Upper lobe of right lung (tissue), 1 donor: ENCODE measurements around the gene ARHGEF17. TPM values are rescaled to one million over a fixed set of nuclear protein-coding genes. Genes with fewer than 3 reads are reported as not detected.
"Not testable (repeated sequence)": the region's sequence is repeated elsewhere in the genome, so short reads cannot be mapped to it uniquely, and the experiment has no call there.

ENCODE experiments used
- ATAC-seq: fragments of 200-7000 bp; cut with Tn5 transposase; one replicate; pipeline ENCODE4 v1.9.1; 2020; ENCODE audit warnings: mild to moderate bottlenecking, moderate library complexity
- DNase-seq: peaks from one replicate; pipeline ENCODE4 v3.0.0-alpha.2; 2020
- H3K27ac ChIP-seq: fragments of 200-600 bp; one replicate; pipeline ENCODE4 v1.8.0; 2022
- H3K27me3 ChIP-seq: fragments of 200-600 bp; one replicate; pipeline ENCODE4 v1.8.0; 2022; ENCODE audit warnings: mild to moderate bottlenecking
- H3K36me3 ChIP-seq: fragments of 200-600 bp; one replicate; pipeline ENCODE4 v1.8.0; 2022
- H3K4me1 ChIP-seq: fragments of 200-600 bp; one replicate; pipeline ENCODE4 v1.8.0; 2022
- H3K4me3 ChIP-seq: fragments of 200-600 bp; one replicate; pipeline ENCODE4 v1.8.0; 2022; ENCODE audit warnings: mild to moderate bottlenecking
- H3K9me3 ChIP-seq: fragments of 200-600 bp; one replicate; pipeline ENCODE4 v1.8.0; 2022
- CTCF ChIP-seq: fragments of 200-600 bp; IDR thresholded peaks from one replicate; pipeline ENCODE4 v1.8.0; 2022; ENCODE audit warnings: antibody characterized with exemption
- intact Hi-C: fragments of 100-400 bp; cut with DNase I; formaldehyde crosslinking; loops from one replicate; pipeline ENCODE4 v1.11.0; 2022
- total RNA-seq: library from RNA; stranded (reverse); fragmentation: NEBNext Ultra II Directional; extraction: Animal tissue kit (Norgen Biotek cat#: 25700); gene quantifications from one replicate; pipeline ENCODE4 v1.2.1, GENCODE V29; 2021
- donor health status: DM: no; HTN: yes; CAD: no; lungs with severe emphysema.

Gene ARHGEF17
- total RNA-seq, 1 donor from 2014 or later, result 74.5 TPM

- peak within 1 kb of the TSS; percentile 31 for H3K4me3 ChIP-seq
- H3K36me3 ChIP-seq, result no peaks in the 10 kb centered on the region
- H3K4me1 ChIP-seq, result peaks cover 25% of the 10 kb centered on the region
- DNase-seq (peak; percentile 67), ATAC-seq (peak; percentile 72)
- H3K9me3 ChIP-seq, result no peaks in the 10 kb centered on the region
- intact Hi-C loops, result no loop called here
- TF ChIP-seq CTCF, result no peak
- H3K27ac ChIP-seq, result no peak within 1 kb of the TSS
- H3K27me3 ChIP-seq, result no peaks in the 10 kb centered on the region
Observed at GRCh38 chr11:73271936-73272679, 36.0 kb upstream of the ARHGEF17 start, which contains the start of gene P2RY6. P2RY6 (plus strand) TSS chr11:73272338; CDS start chr11:73296519, 24,181 bp downstream.

DNA sequence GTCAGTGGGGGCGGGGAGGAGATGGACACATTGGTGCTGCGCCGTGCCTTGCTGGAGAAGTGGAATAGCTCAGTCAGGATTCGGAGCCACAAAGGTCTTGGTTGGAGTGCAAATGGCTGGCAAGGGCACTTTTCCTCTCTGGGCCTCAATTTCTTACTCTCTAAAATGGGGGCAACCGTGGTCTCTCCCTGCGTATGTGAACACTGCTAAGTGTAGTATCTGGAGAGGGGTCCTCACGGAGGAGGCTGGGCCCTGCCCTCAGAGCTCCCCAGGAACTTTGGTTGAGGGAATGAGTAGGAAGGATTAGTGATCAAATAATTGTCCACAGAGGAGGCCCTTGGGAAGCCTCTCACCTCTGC, 35.4 kb upstream of the ARHGEF17 start:
- no peak for ATAC-seq
- TF ChIP-seq CTCF, result no peak
- Histone ChIP-seq H3K9me3 (no peaks in the 10 kb centered on the region), H3K27ac (no peak overlapping the region), H3K4me3 (peak overlapping the region; percentile 31), H3K36me3 (no peaks in the 10 kb centered on the region), H3K4me1 (peaks cover 25% of the 10 kb centered on the region), H3K27me3 (no peaks in the 10 kb centered on the region)
- intact Hi-C loops, result no loop called here
- no peak for DNase-seq

DNA sequence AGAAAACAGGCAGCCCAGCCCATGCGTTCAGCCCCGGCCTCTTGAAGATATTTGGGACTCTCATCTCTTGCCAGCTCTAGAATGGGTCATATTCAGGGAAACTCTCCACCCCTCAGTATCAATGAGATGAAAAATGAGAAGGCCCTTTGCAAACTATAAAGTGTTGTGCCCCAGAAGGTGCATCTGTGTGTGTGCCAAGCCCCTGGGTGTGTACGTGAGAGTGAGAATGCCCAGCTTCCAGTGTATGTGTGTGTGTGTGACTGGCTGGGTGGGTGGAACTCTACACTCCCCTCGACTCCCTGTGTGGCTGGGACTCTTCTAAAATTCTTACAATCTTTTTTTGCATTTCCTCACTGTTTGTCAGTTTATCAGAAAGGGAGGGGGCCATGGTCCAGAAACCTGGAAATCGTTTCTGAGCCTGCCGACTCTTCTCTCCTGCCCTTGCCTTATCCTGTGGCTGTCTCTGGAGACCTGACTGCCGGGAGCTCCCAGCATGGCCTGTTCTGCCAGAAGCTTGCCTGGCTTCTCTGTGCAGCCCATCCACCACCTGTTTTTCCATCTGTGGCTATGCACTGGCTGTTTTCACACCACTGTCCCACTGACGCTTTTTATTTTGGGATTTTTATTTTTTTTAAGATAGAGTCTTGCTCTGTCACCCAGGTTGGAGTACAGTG, 34.7 kb upstream of the ARHGEF17 start:
- H3K4me3 ChIP-seq, result no peak overlapping the region
- ATAC-seq (no peak), DNase-seq (peak; percentile 13)
- H3K36me3 ChIP-seq, result no peaks in the 10 kb centered on the region
- no peak overlapping the region for H3K27ac ChIP-seq
- no peak for TF ChIP-seq CTCF
- peaks cover 25% of the 10 kb centered on the region for H3K4me1 ChIP-seq
- no peaks in the 10 kb centered on the region for H3K27me3 ChIP-seq
- no peaks in the 10 kb centered on the region for H3K9me3 ChIP-seq
- intact Hi-C loops, result no loop called here

GRCh38 chr11:73274191-73274590, 33.9 kb upstream of the ARHGEF17 start:
- H3K27me3 ChIP-seq, H3K9me3 ChIP-seq, H3K36me3 ChIP-seq, DNase-seq, ATAC-seq, intact Hi-C loops, H3K27ac ChIP-seq, H3K4me3 ChIP-seq: not testable (repeated sequence)
- H3K4me1 ChIP-seq, result peaks cover 19% of the 10 kb centered on the region

DNA sequence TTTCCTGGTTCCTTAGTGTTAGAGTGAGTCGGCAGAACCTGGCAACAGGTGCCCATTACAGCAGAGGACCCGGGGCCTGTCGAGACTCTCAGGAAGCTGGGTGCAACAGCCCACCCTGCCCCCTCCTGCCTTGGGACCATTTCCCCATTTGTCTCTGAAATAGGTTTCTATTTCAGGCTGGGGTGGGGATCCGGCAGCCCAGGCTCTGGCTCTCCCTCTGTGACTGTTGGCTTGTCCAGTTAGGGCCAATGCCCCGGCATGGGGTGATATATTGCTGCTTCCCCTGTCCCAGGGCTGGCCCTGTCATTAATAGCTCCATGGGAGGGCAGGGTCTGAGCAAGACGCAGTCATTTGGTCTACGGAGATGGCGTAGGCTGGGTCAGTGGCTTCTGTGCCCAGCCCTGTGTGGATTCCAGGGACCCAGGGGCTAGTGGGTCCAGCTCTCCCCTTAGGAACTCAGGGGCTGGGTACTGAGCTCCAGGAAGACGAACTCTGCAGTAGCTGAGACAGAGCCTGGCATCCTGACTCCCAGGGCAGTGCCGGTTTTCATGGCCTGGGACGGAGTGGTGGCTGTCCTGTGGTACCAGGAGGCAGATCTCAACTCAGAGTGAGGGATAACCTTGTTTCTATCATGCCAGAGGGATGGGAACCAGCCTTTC, 33.2 kb upstream of the ARHGEF17 start:
- H3K4me1 ChIP-seq, result peaks cover 12% of the 10 kb centered on the region
- TF ChIP-seq CTCF, result no peak
- ATAC-seq, result no peak
- H3K27ac ChIP-seq, result no peak overlapping the region
- no peaks in the 10 kb centered on the region for H3K9me3 ChIP-seq
- intact Hi-C loops, result no loop called here
- peak overlapping the region; percentile 8 for H3K4me3 ChIP-seq
- no peaks in the 10 kb centered on the region for H3K27me3 ChIP-seq
- no peaks in the 10 kb centered on the region for H3K36me3 ChIP-seq
- DNase-seq, result peak; percentile 62

DNA sequence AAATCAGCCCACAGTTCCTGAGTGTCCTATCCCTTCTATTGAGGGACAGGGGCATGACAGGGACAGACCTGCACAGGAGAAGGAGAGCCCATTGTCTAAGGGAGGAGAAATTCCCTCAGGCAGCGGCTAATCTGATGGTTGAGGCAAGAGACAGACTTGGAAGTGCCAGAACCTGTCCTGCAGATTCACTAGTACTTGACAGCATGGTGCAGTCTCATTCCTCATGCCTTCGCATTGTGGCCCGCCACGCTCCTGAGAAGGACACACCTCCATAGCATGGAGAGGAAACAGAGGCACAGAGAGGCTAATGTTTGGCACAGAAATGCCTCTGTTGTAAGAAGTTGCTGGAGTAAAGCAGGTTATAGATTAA, 32.7 kb upstream of the ARHGEF17 start:
- Histone ChIP-seq H3K27me3 (no peaks in the 10 kb centered on the region), H3K36me3 (no peaks in the 10 kb centered on the region), H3K4me3 (no peak overlapping the region), H3K9me3 (no peaks in the 10 kb centered on the region), H3K27ac (no peak overlapping the region), H3K4me1 (peaks cover 7% of the 10 kb centered on the region)
- intact Hi-C loops, result no loop called here
- DNase-seq, result peak; percentile 10
- no peak for ATAC-seq
- no peak for TF ChIP-seq CTCF
